IMR-90 (cell line): Measurements from ENCODE around the gene PEX7. TPM values are rescaled to one million over a fixed set of nuclear protein-coding genes. Genes with fewer than 3 reads are reported as not detected.

ENCODE experiments used
- ATAC-seq: fragments of 200-7000 bp; cut with Tn5 transposase; 2 replicates; pipeline ENCODE4 v1.9.1; 2020; ENCODE audit warnings: low read depth, mild to moderate bottlenecking, moderate library complexity
- BruUV-seq: library from RNA; stranded (reverse); fragments of 400-500 nt; replicated peaks from 2 replicates; lab custom pipeline; 2021; lab: Mats Ljungman, UMichigan
- CTCF ChIA-PET: fragments of 300-600 bp; formaldehyde crosslinking; extraction: SDS; loops from one replicate; lab custom pipeline; 2021; ENCODE audit warnings: antibody characterized with exemption; lab: Yijun Ruan, JAX
- POLR2A ChIA-PET: fragments of 300-600 bp; sonication (Branson Sonifier 250); formaldehyde crosslinking; loops from one replicate; lab custom pipeline; 2022; ENCODE audit warnings: antibody characterized with exemption; ENCODE audit not compliant: unreplicated experiment; lab: Charles Lee
- DNase-seq: peaks from one replicate; pipeline ENCODE4 v3.0.0; 2013
- H2AFZ ChIP-seq: replicated peaks from 2 replicates; pipeline ENCODE3; 2013; ENCODE audit warnings: low read length, mild to moderate bottlenecking; ENCODE audit not compliant: poor library complexity
- H2AK5ac ChIP-seq: 2 replicates; pipeline ENCODE4 v1.6.1; 2013; ENCODE audit warnings: low read depth, low read length, inconsistent platforms
- H2AK9ac ChIP-seq: replicated peaks from 2 replicates; pipeline ENCODE3; 2013; ENCODE audit warnings: mild to moderate bottlenecking, low read depth, low read length, moderate library complexity; ENCODE audit not compliant: poor library complexity
- H2BK120ac ChIP-seq: 2 replicates; pipeline ENCODE4 v1.6.1; 2013; ENCODE audit warnings: low read depth, low read length, inconsistent platforms
- H2BK15ac ChIP-seq: 3 replicates; pipeline ENCODE4 v1.6.1; 2013; ENCODE audit warnings: low read depth, low read length, inconsistent platforms
- H2BK20ac ChIP-seq: 2 replicates; pipeline ENCODE4 v1.6.1; 2013; ENCODE audit warnings: low read depth, mild to moderate bottlenecking, inconsistent platforms, low read length, moderate library complexity
- H2BK5ac ChIP-seq: 2 replicates; pipeline ENCODE4 v1.6.1; 2013; ENCODE audit warnings: mild to moderate bottlenecking, low read depth, low read length, inconsistent platforms; ENCODE audit not compliant: poor library complexity, severe bottlenecking
- H3K14ac ChIP-seq: replicated peaks from 2 replicates; pipeline ENCODE4 v1.6.1; 2013; ENCODE audit warnings: low read depth, low read length, inconsistent platforms
- H3K18ac ChIP-seq: 2 replicates; pipeline ENCODE4 v1.6.1; 2013; ENCODE audit warnings: low read depth, low read length, control low read depth
- H3K23ac ChIP-seq: 2 replicates; pipeline ENCODE4 v1.6.1; 2013; ENCODE audit warnings: low read depth, low read length, inconsistent platforms
- H3K27ac ChIP-seq: 2 replicates; pipeline ENCODE4 v1.5.1; 2013; ENCODE audit warnings: mild to moderate bottlenecking, control low read depth, low read length; ENCODE audit not compliant: insufficient read depth
- H3K27me3 ChIP-seq: 2 replicates; pipeline ENCODE4 v1.6.1; 2013; ENCODE audit warnings: low read length; ENCODE audit not compliant: control insufficient read depth, insufficient read depth
- H3K36me3 ChIP-seq: 2 replicates; pipeline ENCODE4 v1.6.1; 2013; ENCODE audit warnings: low read length, mixed read lengths; ENCODE audit not compliant: control insufficient read depth, insufficient read depth
- H3K4ac ChIP-seq: 2 replicates; pipeline ENCODE4 v1.6.1; 2013; ENCODE audit warnings: low read depth, low read length, inconsistent platforms
- H3K4me1 ChIP-seq: 2 replicates; pipeline ENCODE4 v1.6.1; 2013; ENCODE audit warnings: low read length, mixed read lengths; ENCODE audit not compliant: control insufficient read depth, insufficient read depth
- H3K4me2 ChIP-seq: 2 replicates; pipeline ENCODE4 v1.6.1; 2013; ENCODE audit warnings: low read depth, mild to moderate bottlenecking, control low read depth, low read length, moderate library complexity
- H3K4me3 ChIP-seq: 2 replicates; pipeline ENCODE4 v1.5.1; 2013; ENCODE audit warnings: low read depth, mild to moderate bottlenecking, control low read depth, low read length, moderate library complexity; ENCODE audit not compliant: insufficient read depth
- H3K56ac ChIP-seq: 2 replicates; pipeline ENCODE4 v1.6.1; 2013; ENCODE audit warnings: low read length, inconsistent platforms; ENCODE audit not compliant: insufficient read depth; ENCODE audit errors: extremely low read depth
- H3K79me1 ChIP-seq, 2 experiments: 2 replicates each; pipeline ENCODE4 v1.6.1; 2013; ENCODE audit warnings: low read length in 2 of 2, inconsistent platforms in 1 of 2, low read depth in 1 of 2
- H3K9ac ChIP-seq: 2 replicates; pipeline ENCODE4 v1.6.1; 2013; ENCODE audit warnings: low read depth, low read length, control low read depth
- H3K9me1 ChIP-seq: 2 replicates; pipeline ENCODE4 v1.6.1; 2013; ENCODE audit warnings: low read length, inconsistent platforms; ENCODE audit not compliant: insufficient read depth
- H3K9me3 ChIP-seq: 2 replicates; pipeline ENCODE4 v1.6.1; 2013; ENCODE audit warnings: low read length; ENCODE audit not compliant: control insufficient read depth, insufficient read depth
- H4K20me1 ChIP-seq: 2 replicates; pipeline ENCODE4 v1.6.1; 2013; ENCODE audit warnings: low read length, inconsistent platforms; ENCODE audit not compliant: insufficient read depth
- H4K5ac ChIP-seq: 2 replicates; pipeline ENCODE4 v1.6.1; 2013; ENCODE audit warnings: mild to moderate bottlenecking, low read depth, low read length, control low read depth
- H4K8ac ChIP-seq, 2 experiments: 2 replicates each; pipeline ENCODE4 v1.6.1; 2013; ENCODE audit warnings: low read depth in 2 of 2, low read length in 2 of 2, control low read depth in 1 of 2, inconsistent platforms in 1 of 2
- H4K91ac ChIP-seq: 2 replicates; pipeline ENCODE4 v1.6.1; 2013; ENCODE audit warnings: low read depth, low read length, inconsistent platforms; ENCODE audit not compliant: insufficient read depth
- CTCF ChIP-seq: conservative IDR thresholded peaks from 2 replicates; pipeline ENCODE4 v1.5.1; 2012; ENCODE audit warnings: mild to moderate bottlenecking, low read depth, low read length, improper control_type of control experiment
- FOS ChIP-seq: fragments of 150-350 bp; IDR thresholded peaks from 2 replicates; pipeline ENCODE4 v1.6.1; 2016; ENCODE audit warnings: low read depth, low read length
- SMC3 ChIP-seq: fragments of 150-350 bp; IDR thresholded peaks from 2 replicates; pipeline ENCODE4 v1.6.1; 2016; ENCODE audit warnings: low read depth, mild to moderate bottlenecking, antibody characterized with exemption, low read length, moderate library complexity
- USF2 ChIP-seq: fragments of 150-350 bp; IDR thresholded peaks from 2 replicates; pipeline ENCODE4 v1.6.1; 2017; ENCODE audit warnings: mild to moderate bottlenecking, antibody characterized with exemption, low read length, low read depth
- WGBS, 2 experiments: methylation state at CpG; one replicate each; pipeline versions ENCODE4 v1.1.5 to v1.1.7; 2013; ENCODE audit warnings: missing lambda C conversion rate in 2 of 2; ENCODE audit not compliant: insufficient read length in 1 of 2; ENCODE audit errors: extremely low coverage in 2 of 2; 5-methylcytosine and 5-hydroxymethylcytosine counted together
- dilution Hi-C: fragments of 300-500 bp; cut with HindIII; formaldehyde crosslinking; loops from one replicate; pipeline ENCODE4 v1.14.3; 2018; ENCODE audit warnings: low sequenced_read_pairs; ENCODE audit not compliant: unreplicated experiment
- in situ Hi-C: fragments of 300-500 bp; cut with MboI; formaldehyde crosslinking; loops from 3 replicates; pipeline ENCODE4 v1.14.3; 2019; ENCODE audit warnings: low sequenced_read_pairs, inconsistent platforms, mixed read lengths
- intact Hi-C: fragments of 100-400 bp; cut with micrococcal nuclease; formaldehyde crosslinking; loops from 2 replicates; pipeline ENCODE4 v1.10.0; 2022
- polyA plus RNA-seq, 3 experiments: library from polyadenylated mRNA; depleted of rRNA; stranded (reverse); fragments of >200 nt; gene quantifications; 2 replicates each; pipeline ENCODE4 v1.2.3, GENCODE V29; 2012; ENCODE audit warnings: low replicate concordance in 1 of 3
- total RNA-seq: library from RNA; depleted of rRNA; stranded (reverse); fragments of >200 nt; gene quantifications from 2 replicates; pipeline ENCODE4 v1.2.3, GENCODE V29; 2012

The PEX7 gene
- total and polyA plus RNA-seq, 2 of the 4 experiments (the other 2 are of a cell fraction): 5.4 to 7.0 TPM

GRCh38 chr6:136914947-136915346 is 92.6 kb downstream of the PEX7 start:
- no peak overlapping the region for H2BK5ac ChIP-seq
- H4K5ac ChIP-seq: no peak overlapping the region
- H4K8ac ChIP-seq: no peak overlapping the region
- no peak overlapping the region for H2BK120ac ChIP-seq
- H3K14ac ChIP-seq: no peak overlapping the region
- no peaks in the 10 kb centered on the region for H3K9me1 ChIP-seq
- no peak overlapping the region for H4K91ac ChIP-seq
- no peak overlapping the region for H3K4ac ChIP-seq
- peaks cover 3% of the 10 kb centered on the region for H3K27me3 ChIP-seq
- TF ChIP-seq CTCF: no peak
- no peak for TF ChIP-seq USF2
- TF ChIP-seq FOS: no peak
- no peak for TF ChIP-seq SMC3
- no peaks in the 10 kb centered on the region for H3K79me1 ChIP-seq
- no peak overlapping the region for H2AFZ ChIP-seq
- no peak overlapping the region for H2BK15ac ChIP-seq
- H3K4me1 ChIP-seq: no peaks in the 10 kb centered on the region
- 0 out of 2 replicates have a peak, but pooled peaks cover 1% of the 10 kb centered on the region for H3K36me3 ChIP-seq
- H3K56ac ChIP-seq: no peak overlapping the region
- H3K27ac ChIP-seq: no peak overlapping the region
- POLR2A ChIA-PET: no interaction called here
- no TSS peak for BruUV-seq
- no peak overlapping the region for H2BK20ac ChIP-seq
- H3K9ac ChIP-seq: no peak overlapping the region
- H3K18ac ChIP-seq: no peak overlapping the region
- H4K20me1 ChIP-seq: no peaks in the 10 kb centered on the region
- no peak overlapping the region for H3K4me3 ChIP-seq
- WGBS, 2 experiments: no CpG with 5 or more reads among the region's 1 CpG
- CTCF ChIA-PET: interaction anchor here (1.1 kb wide), 1 partner anchor 383 kb away, joined by 3 read pairs; no protein-coding TSS in a partner anchor
- ATAC-seq: no peak
- H3K23ac ChIP-seq: no peak overlapping the region
- H2AK5ac ChIP-seq: no peak overlapping the region
- H2AK9ac ChIP-seq: no peak overlapping the region
- H3K4me2 ChIP-seq: no peak overlapping the region
- no peaks in the 10 kb centered on the region for H3K9me3 ChIP-seq
- in situ Hi-C loops: no loop called here
- dilution Hi-C loops: no loop called here
- no peak for DNase-seq
- intact Hi-C loops: no loop called here
